ENCODE results near the gene IFNAR1. TPM values are rescaled to one million over a fixed set of nuclear protein-coding genes. Genes with fewer than 3 reads are reported as not detected.

Gene IFNAR1
- total and polyA plus RNA-seq, 2 of the 8 experiments (the other 6 are each of a cell fraction or from before 2014, with no cell fraction given), result 3.1 to 17.1 TPM

DNA sequence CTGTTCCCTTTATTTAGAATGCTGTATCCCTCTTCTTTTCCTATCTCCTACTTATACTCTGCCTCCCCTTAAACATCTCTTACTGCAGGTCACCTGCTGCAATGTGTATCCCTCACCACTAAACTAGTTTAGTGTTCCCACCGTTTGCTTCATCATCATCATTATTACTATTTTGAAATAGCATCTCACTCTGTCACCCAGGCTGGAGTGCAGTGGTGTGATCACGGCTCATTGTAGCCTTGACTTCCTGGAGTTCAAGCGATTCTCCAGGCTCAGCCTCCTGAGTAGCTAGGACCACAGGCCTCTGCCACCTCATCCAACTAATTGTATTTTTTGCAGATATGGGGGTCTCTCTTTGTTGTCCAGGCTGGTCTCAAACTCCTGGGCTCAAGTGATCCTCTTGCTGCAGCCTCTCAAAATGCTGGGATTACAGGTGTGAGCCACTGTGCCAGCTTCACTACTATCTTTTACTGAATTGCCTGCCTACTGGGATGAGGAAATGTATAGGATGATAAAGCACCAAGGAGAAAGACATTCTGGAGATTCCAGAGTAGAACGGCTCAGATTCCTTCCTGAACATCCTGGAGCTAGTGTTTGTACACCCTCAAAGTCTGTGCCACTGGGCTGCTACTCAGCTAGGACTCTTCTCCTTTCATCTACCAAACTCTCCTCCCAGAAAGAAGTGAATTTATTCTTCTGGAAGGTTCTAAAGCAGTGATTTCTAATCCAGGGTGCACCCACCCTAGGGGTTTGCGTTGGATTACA, 8.6 kb upstream of the IFNAR1 start:
- Histone ChIP-seq H2BK120ac (replicated peaks; ENCODE audit: low read depth, low read length) (no peak overlapping the region), H3K27ac (ENCODE audit: low read depth, low read length) (no peak overlapping the region), H2BK15ac (ENCODE audit: low read length) (no peak overlapping the region), H2BK5ac (ENCODE audit: low read depth, low read length) (no peak overlapping the region), H4K8ac (ENCODE audit: extremely low read depth, insufficient read depth, low read length) (no peak overlapping the region), H4K20me1 (replicated peaks in 1 of 2; ENCODE audit: control insufficient read depth in 1 of 2, insufficient read depth in 2 of 2, low read length in 2 of 2) (no peaks in the 10 kb centered on the region), H3K4me1 (replicated peaks in 1 of 4; ENCODE audit: control insufficient read depth in 3 of 4, insufficient read depth in 4 of 4, low read length in 3 of 4) (no peaks in the 10 kb centered on the region), H3K4me2 (ENCODE audit: insufficient read depth in 1 of 2, low read depth in 2 of 2, low read length in 2 of 2) (no peak overlapping the region), H3K23ac (ENCODE audit: insufficient read length) (no peak overlapping the region), H3K14ac (ENCODE audit: insufficient read length) (no peak overlapping the region), H2AK5ac (ENCODE audit: low read depth, low read length) (no peak overlapping the region), H3K79me1 (ENCODE audit: low read depth, low read length) (no peaks in the 10 kb centered on the region), H3K9me3 (ENCODE audit: insufficient read depth in 2 of 2, low read depth in 1 of 2, low read length in 1 of 2) (no peaks in the 10 kb centered on the region; a peak in 1 of 4 replicates), H3K18ac (ENCODE audit: extremely low read depth, low read length) (no peak overlapping the region), H3K27me3 (replicated peaks in 1 of 4; ENCODE audit: control insufficient read depth in 3 of 4, extremely low read depth in 1 of 4, insufficient read depth in 3 of 4, low read length in 3 of 4) (no peaks in the 10 kb centered on the region), H4K5ac (ENCODE audit: insufficient read length, low read depth, low read length) (no peak overlapping the region), H3K4ac (replicated peaks; ENCODE audit: insufficient read length, low read depth, low read length) (no peak overlapping the region), H3K4me3 (ENCODE audit: extremely low read depth in 1 of 4, insufficient read depth in 2 of 4, low read depth in 3 of 4, low read length in 4 of 4) (no peak overlapping the region), H2AFZ (ENCODE audit: low read length) (no peak overlapping the region), H2BK20ac (ENCODE audit: low read length) (no peak overlapping the region), H3K56ac (replicated peaks; ENCODE audit: insufficient read length, low read depth, low read length) (no peak overlapping the region), H2BK12ac (ENCODE audit: low read depth, low read length) (no peak overlapping the region), H4K91ac (replicated peaks; ENCODE audit: insufficient read length, low read length) (no peak overlapping the region), H3K23me2 (ENCODE audit: low read depth, low read length) (no peaks in the 10 kb centered on the region), H3K79me2 (ENCODE audit: control insufficient read depth in 1 of 2, insufficient read depth in 2 of 2, low read length in 2 of 2) (no peaks in the 10 kb centered on the region), H3K9ac (replicated peaks in 1 of 4; ENCODE audit: extremely low read depth in 1 of 4, low read depth in 3 of 4, low read length in 3 of 4) (no peak overlapping the region), H3K36me3 (ENCODE audit: control insufficient read depth in 2 of 4, insufficient read depth in 4 of 4, low read length in 3 of 4) (no peaks in the 10 kb centered on the region)
- 82% methylated on average over 5 of the region's 5 CpGs; no CpG with 5 or more reads in 1 of the 2 experiments for WGBS, 2 experiments (ENCODE audit: extremely low coverage in 1 of 2, insufficient coverage in 1 of 2, insufficient read length in 1 of 2, insufficient replicate concordance in 2 of 2, low coverage in 1 of 2, low lambda C conversion rate in 2 of 2, missing lambda C conversion rate in 1 of 2)
- CTCF ChIA-PET (ENCODE audit: partially characterized antibody), result interaction anchor here (0.7 to 2.3 kb wide), 4 partner anchors 13 to 108 kb away, joined by 3 to 6 read pairs (median 4); no protein-coding TSS in a partner anchor
- no peak for DNase-seq (ENCODE audit: low read depth in 1 of 2, low spot score in 2 of 2)
- TF ChIP-seq CBX8 (IDR thresholded peaks at IDR 0.05; ENCODE audit: borderline replicate concordance, low read depth, low read length) (no peak), HDAC2 (IDR thresholded peaks at IDR 0.05; ENCODE audit: borderline replicate concordance in 1 of 2, low read depth in 2 of 2, low read length in 2 of 2) (no peak), RNF2 (IDR thresholded peaks at IDR 0.05; ENCODE audit: borderline replicate concordance, low read depth, low read length, missing control alignments, poor library complexity, severe bottlenecking) (no peak)
- POLR2A ChIA-PET (ENCODE audit: partially characterized antibody), result interaction anchor here (1.1 kb wide), 1 partner anchor 9 kb away, joined by 3 read pairs; the partner anchor contains the start of gene IFNAR1
- FAIRE-seq, result no peak
